Neural cell (in vitro differentiated cells): Measurements from ENCODE around the gene CLCNKA.

Source experiments
- CTCF ChIP-seq: fragments of 450-650 bp; IDR thresholded peaks from 2 replicates; pipeline ENCODE4 v1.5.1; 2014; ENCODE audit warnings: antibody characterized with exemption, mild to moderate bottlenecking, moderate library complexity; ENCODE audit not compliant: poor library complexity, severe bottlenecking
- EP300 ChIP-seq: fragments of 450-650 bp; conservative IDR thresholded peaks from 2 replicates; pipeline ENCODE4 v1.6.1; 2014; ENCODE audit warnings: antibody characterized with exemption, mild to moderate bottlenecking, moderate library complexity; ENCODE audit not compliant: poor library complexity, severe bottlenecking
- EZH2 ChIP-seq: fragments of 200-600, 300-800 bp; shearing (Covaris generic), sonication (generic); IDR thresholded peaks from 2 replicates; pipeline ENCODE4 v1.6.1; 2014; ENCODE audit warnings: antibody characterized with exemption, low read length, borderline replicate concordance, mild to moderate bottlenecking; ENCODE audit not compliant: insufficient read depth, poor library complexity, severe bottlenecking
- MXI1 ChIP-seq: fragments of 450-650 bp; conservative IDR thresholded peaks from 2 replicates; pipeline ENCODE4 v1.6.1; 2014; ENCODE audit warnings: antibody characterized with exemption, mild to moderate bottlenecking; ENCODE audit not compliant: poor library complexity, severe bottlenecking
- POLR2AphosphoS5 ChIP-seq: IDR thresholded peaks from 2 replicates; pipeline ENCODE4 v1.6.1; 2012
- RAD21 ChIP-seq: fragments of 450-650 bp; conservative IDR thresholded peaks from 2 replicates; pipeline ENCODE4 v1.6.1; 2014; ENCODE audit warnings: antibody characterized with exemption, mild to moderate bottlenecking, moderate library complexity
- REST ChIP-seq: IDR thresholded peaks from 2 replicates; pipeline ENCODE4 v1.6.1; 2012; ENCODE audit warnings: borderline replicate concordance
- SMC3 ChIP-seq: fragments of 450-650 bp; conservative IDR thresholded peaks from 2 replicates; pipeline ENCODE4 v1.6.1; 2014; ENCODE audit warnings: antibody characterized with exemption, mild to moderate bottlenecking, moderate library complexity; ENCODE audit not compliant: poor library complexity
- TAF1 ChIP-seq: IDR thresholded peaks from 2 replicates; pipeline ENCODE4 v1.6.1; 2012; ENCODE audit warnings: low read depth

- TF ChIP-seq CTCF (no peak), REST (no peak), TAF1 (no peak), RAD21 (no peak), EP300 (no peak), EZH2 (no peak), SMC3 (no peak), POLR2AphosphoS5 (no peak), MXI1 (no peak)
These were observed 12.2 kb upstream of the CLCNKA start for GRCh38 chr1:16009678-16010077.
